ENCODE results near the gene HS6ST3. TPM values are rescaled to one million over a fixed set of nuclear protein-coding genes. Genes with fewer than 3 reads are reported as not detected.

Gene HS6ST3
- total and polyA plus RNA-seq, 9 of the 15 experiments (the other 6 are each of a cell fraction or from before 2014, with no cell fraction given) = not detected

- WGBS (ENCODE audit: insufficient coverage, low coverage, missing lambda C conversion rate) = 0% methylated on average over 4 of the region's 4 CpGs
- no peak overlapping the region for H3K27ac ChIP-seq (ENCODE audit: extremely low read depth, low read depth, low read length)
Measured at GRCh38 chr13:96338030-96338429, 248.1 kb downstream of the HS6ST3 start.

More at GRCh38 chr13:96338030-96338429, 248.1 kb downstream of the HS6ST3 start:
- H3K4me3 ChIP-seq = no peak overlapping the region
- H2AFZ ChIP-seq (ENCODE audit: low read depth, low read length) = no peak overlapping the region
- no peak for ATAC-seq
- no peak overlapping the region for H3K4me2 ChIP-seq (ENCODE audit: insufficient read depth, low read length)
- H3K4me1 ChIP-seq (replicated peaks in 1 of 2; ENCODE audit: control insufficient read depth in 2 of 2, insufficient read depth in 2 of 2, low read length in 2 of 2) = no peaks in the 10 kb centered on the region
- H3K27me3 ChIP-seq (ENCODE audit: control insufficient read depth in 2 of 2, insufficient read depth in 2 of 2, low read length in 2 of 2) = no peaks in the 10 kb centered on the region
- ChIA-PET CTCF (ENCODE audit: low intra/inter-chr PET ratio) (no interaction called here), POLR2A (interaction anchor here (0.6 kb wide), 1 partner anchor 229 kb away, joined by 3 read pairs; no protein-coding TSS in a partner anchor)
- no peak for DNase-seq (ENCODE audit: extremely low read depth in 1 of 4, low spot score in 3 of 4)
- no peaks in the 10 kb centered on the region for H3K36me3 ChIP-seq (ENCODE audit: control insufficient read depth, insufficient read depth, low read length)
- no peaks in the 10 kb centered on the region for H3K9me1 ChIP-seq (ENCODE audit: control insufficient read depth, insufficient read depth, low read length)
- intact Hi-C loops (cut with micrococcal nuclease) = no loop called here
- no peak for FAIRE-seq
- no peaks in the 10 kb centered on the region for H3K9me3 ChIP-seq (replicated peaks; ENCODE audit: control insufficient read depth, insufficient read depth, low read depth, low read length)
- no peaks in the 10 kb centered on the region for H4K20me1 ChIP-seq (replicated peaks; ENCODE audit: control insufficient read depth, insufficient read depth, low read length)
- BruUV-seq (replicated peaks) = no TSS peak
- H3K9ac ChIP-seq (ENCODE audit: insufficient read depth in 1 of 2, low read depth in 2 of 2, low read length in 2 of 2) = no peak overlapping the region
- TF ChIP-seq MAFF (IDR thresholded peaks at IDR 0.05; ENCODE audit: low read length) (no peak), NKRF (IDR thresholded peaks at IDR 0.05; ENCODE audit: borderline replicate concordance) (no peak), SIX5 (IDR thresholded peaks at IDR 0.05; ENCODE audit: borderline replicate concordance in 1 of 2, insufficient read depth in 1 of 2, low read depth in 1 of 2, low read length in 2 of 2) (no peak), TSC22D4 (tag; IDR thresholded peaks at IDR 0.05) (no peak), NFYB (IDR thresholded peaks at IDR 0.05; ENCODE audit: extremely low read depth, insufficient read length) (no peak), NCOR1 (IDR thresholded peaks at IDR 0.05) (no peak), TAL1 (IDR thresholded peaks at IDR 0.05) (no peak), U2AF2 (optimal IDR thresholded peaks at IDR 0.05; ENCODE audit: low read depth, low read length) (no peak)
- no peaks in the 10 kb centered on the region for H3K79me2 ChIP-seq (ENCODE audit: control insufficient read depth, insufficient read depth, low read length)
- in situ Hi-C loops (cut with MboI) = no loop called here
